Measurements from ENCODE around the gene KLF11. TPM values are rescaled to one million over a fixed set of nuclear protein-coding genes. Genes with fewer than 3 reads are reported as not detected.

Gene KLF11
- total and polyA plus RNA-seq, 2 experiments from 2014 or later = 4.8 to 6.6 TPM

DNA sequence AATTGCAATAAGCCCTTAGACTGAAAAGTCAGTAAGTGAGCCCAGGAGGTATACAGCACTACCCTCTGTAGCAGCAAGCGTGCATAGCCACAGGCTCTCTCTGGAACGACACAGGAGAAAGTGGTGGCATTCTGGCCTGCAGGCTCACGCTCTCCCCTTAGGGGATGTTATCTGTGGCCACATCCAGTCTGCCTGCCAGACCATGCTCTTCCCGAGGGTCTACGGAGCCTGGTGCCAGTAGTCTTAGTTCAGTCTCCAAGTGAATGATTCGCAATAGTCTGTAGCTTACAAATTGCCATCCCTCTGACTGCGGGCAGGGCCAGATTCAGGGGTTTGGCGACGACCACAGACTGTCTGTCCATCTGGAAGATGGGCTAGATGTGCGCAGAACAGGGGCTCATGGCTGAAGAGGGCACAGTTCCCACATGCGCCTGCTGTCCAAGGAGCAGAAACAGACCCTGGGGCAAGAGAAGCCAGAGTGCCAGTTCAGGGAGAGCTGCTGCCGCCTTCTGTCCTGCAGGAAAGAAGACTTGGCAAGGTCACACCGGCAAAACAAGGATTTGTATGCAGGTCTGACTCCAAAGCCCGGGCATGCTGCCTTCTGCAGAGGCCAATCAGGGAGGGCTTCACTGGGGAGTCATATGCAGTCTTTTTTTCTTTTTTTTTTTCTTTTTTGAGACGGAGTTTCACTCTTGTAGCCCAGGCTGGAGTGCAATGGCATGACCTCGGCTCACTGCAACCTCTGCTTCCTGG, 3.5 kb upstream of the KLF11 start:
- Histone ChIP-seq H3K4me3 (no peak overlapping the region), H3K27ac (no peak overlapping the region), H3K79me2 (ENCODE audit: insufficient read depth) (no peaks in the 10 kb centered on the region), H3K4me2 (ENCODE audit: unreplicated experiment) (peak overlapping the region; percentile 23), H3K36me3 (ENCODE audit: low read depth) (no peaks in the 10 kb centered on the region), H4K20me1 (ENCODE audit: insufficient read depth) (no peaks in the 10 kb centered on the region), H3F3A (ENCODE audit: insufficient read depth) (peaks cover 12% of the 10 kb centered on the region; the same call in 1 of the 2 replicates), H3K4me1 (ENCODE audit: insufficient read depth) (peaks cover 21% of the 10 kb centered on the region), H3K9me3 (ENCODE audit: low read depth) (no peaks in the 10 kb centered on the region), H3K27me3 (replicated peaks; ENCODE audit: insufficient read depth) (no peaks in the 10 kb centered on the region), H2AFZ (peak overlapping the region; percentile 19; the same call in 1 of the 2 replicates), H3K9ac (no peak overlapping the region), H3K9me2 (ENCODE audit: insufficient read depth) (no peaks in the 10 kb centered on the region)
- no peak for TF ChIP-seq EZH2phosphoT487 (IDR thresholded peaks at IDR 0.05; ENCODE audit: insufficient read depth, low read depth)
- no peak for TF ChIP-seq EZH2 (IDR thresholded peaks at IDR 0.05; ENCODE audit: insufficient read depth, poor library complexity, severe bottlenecking)
- WGBS, 2 experiments (ENCODE audit: low coverage in 1 of 2, low lambda C conversion rate in 2 of 2, missing lambda C conversion rate in 2 of 2) = 30 to 31% methylated on average over 13 to 16 of the region's 16 CpGs
- in situ Hi-C loops (cut with MboI) = no loop called here
- DNase-seq = peak; percentile 89

DNA sequence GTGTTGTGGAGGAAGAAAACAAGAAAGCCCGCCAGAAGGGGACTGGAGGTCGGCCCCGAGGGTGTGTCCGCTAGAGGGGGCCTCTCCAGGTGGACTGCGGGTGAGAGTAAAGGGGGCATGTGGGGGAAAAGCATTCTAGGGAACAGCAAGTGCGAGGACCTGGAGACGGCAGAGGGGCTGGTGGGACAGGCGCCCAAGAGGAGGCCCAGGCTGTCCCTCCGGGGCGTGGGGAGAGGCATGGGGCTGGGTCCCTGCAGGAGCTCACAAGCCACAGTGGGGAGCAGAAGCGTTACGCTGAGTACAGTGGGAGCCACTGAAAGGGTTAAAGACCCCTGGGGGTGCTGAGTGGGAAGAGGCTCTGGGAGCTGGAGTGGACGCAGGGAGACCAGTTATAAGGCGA, 1.6 kb upstream of the KLF11 start:
- peaks cover 9% of the 10 kb centered on the region for H3K4me1 ChIP-seq (ENCODE audit: insufficient read depth)
- no peaks in the 10 kb centered on the region for H3K9me2 ChIP-seq (ENCODE audit: insufficient read depth)
- in situ Hi-C loops (cut with MboI) = no loop called here
- H3K27me3 ChIP-seq (replicated peaks; ENCODE audit: insufficient read depth) = no peaks in the 10 kb centered on the region
- no peaks in the 10 kb centered on the region for H3K79me2 ChIP-seq (ENCODE audit: insufficient read depth)
- no peak overlapping the region for H2AFZ ChIP-seq
- H4K20me1 ChIP-seq (ENCODE audit: insufficient read depth) = no peaks in the 10 kb centered on the region
- no peak overlapping the region for H3K4me3 ChIP-seq
- WGBS, 2 experiments (ENCODE audit: low coverage in 1 of 2, low lambda C conversion rate in 2 of 2, missing lambda C conversion rate in 2 of 2) = 78 to 79% methylated on average over 13 to 14 of the region's 14 CpGs
- no peak overlapping the region for H3K9ac ChIP-seq
- no peaks in the 10 kb centered on the region for H3K9me3 ChIP-seq (ENCODE audit: low read depth)
- H3K4me2 ChIP-seq (ENCODE audit: unreplicated experiment) = no peak overlapping the region
- TF ChIP-seq EZH2 (IDR thresholded peaks at IDR 0.05; ENCODE audit: insufficient read depth, poor library complexity, severe bottlenecking) = no peak
- no peak for TF ChIP-seq EZH2phosphoT487 (IDR thresholded peaks at IDR 0.05; ENCODE audit: insufficient read depth, low read depth)
- H3F3A ChIP-seq (ENCODE audit: insufficient read depth) = peaks cover 15% of the 10 kb centered on the region; the same call in 1 of the 2 replicates
- no peak overlapping the region for H3K27ac ChIP-seq
- no peak for DNase-seq
- no peaks in the 10 kb centered on the region for H3K36me3 ChIP-seq (ENCODE audit: low read depth)

DNA sequence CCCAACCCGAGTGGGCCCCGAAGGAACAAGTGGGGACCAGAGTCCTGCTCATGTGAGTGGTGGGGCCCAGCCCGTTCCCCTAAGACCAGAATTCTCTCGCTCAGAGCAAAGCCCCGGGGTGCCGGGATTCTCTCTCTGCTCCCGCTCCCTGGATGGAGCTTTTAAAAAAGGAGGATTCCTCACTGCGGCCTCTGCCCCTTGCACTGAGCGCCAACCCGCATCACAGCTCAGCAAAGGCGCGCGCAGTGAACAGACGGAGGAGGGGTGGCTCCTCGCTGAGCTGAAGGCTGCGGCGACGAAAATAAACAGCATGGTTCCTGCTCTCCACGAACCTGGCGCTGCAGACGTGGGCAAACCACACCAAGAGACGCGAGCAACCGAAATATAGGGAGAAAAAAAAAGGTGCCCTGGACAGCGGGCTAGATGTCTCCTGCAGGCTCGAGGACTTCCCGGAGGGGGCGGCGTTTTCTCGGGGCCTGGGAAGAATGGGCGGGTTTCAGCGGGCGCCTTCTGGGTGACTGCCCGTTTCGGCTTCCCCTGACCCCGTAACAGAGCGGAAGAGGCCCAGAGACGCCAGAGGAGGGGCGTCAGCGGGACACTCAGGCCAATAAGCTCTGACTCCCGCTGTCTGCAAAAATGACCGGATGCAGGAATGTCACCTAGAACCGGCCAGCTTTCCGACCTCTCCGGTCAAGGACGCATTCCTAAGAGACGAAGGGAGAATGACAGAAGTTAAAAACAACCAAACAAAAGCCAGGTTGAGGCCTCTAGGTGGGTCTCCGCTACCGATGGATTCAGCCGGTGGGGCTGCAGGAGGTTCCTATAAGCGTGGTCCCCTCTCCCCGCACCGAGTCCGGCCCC, 819 bp upstream of the KLF11 start:
- Histone ChIP-seq H3K9ac (peak overlapping the region; percentile 82), H3K36me3 (ENCODE audit: low read depth) (no peaks in the 10 kb centered on the region), H3K4me3 (peak overlapping the region; percentile 74), H2AFZ (peak overlapping the region; percentile 77), H3K9me3 (ENCODE audit: low read depth) (no peaks in the 10 kb centered on the region), H3K4me2 (ENCODE audit: unreplicated experiment) (peak overlapping the region; percentile 92), H3K27me3 (replicated peaks; ENCODE audit: insufficient read depth) (no peaks in the 10 kb centered on the region), H3K4me1 (ENCODE audit: insufficient read depth) (peaks cover 6% of the 10 kb centered on the region; the same call in 1 of the 2 replicates), H3K27ac (peak overlapping the region; percentile 75), H4K20me1 (ENCODE audit: insufficient read depth) (no peaks in the 10 kb centered on the region), H3K79me2 (ENCODE audit: insufficient read depth) (no peaks in the 10 kb centered on the region), H3F3A (ENCODE audit: insufficient read depth) (peaks cover 15% of the 10 kb centered on the region; the same call in 1 of the 2 replicates), H3K9me2 (ENCODE audit: insufficient read depth) (no peaks in the 10 kb centered on the region)
- TF ChIP-seq EZH2phosphoT487 (IDR thresholded peaks at IDR 0.05; ENCODE audit: insufficient read depth, low read depth) (no peak), EZH2 (IDR thresholded peaks at IDR 0.05; ENCODE audit: insufficient read depth, poor library complexity, severe bottlenecking) (no peak)
- in situ Hi-C loops (cut with MboI) = no loop called here
- 5 to 8% methylated on average over 48 to 54 of the region's 54 CpGs for WGBS, 2 experiments (ENCODE audit: low coverage in 1 of 2, low lambda C conversion rate in 2 of 2, missing lambda C conversion rate in 2 of 2)
- DNase-seq = peak; percentile 89

DNA sequence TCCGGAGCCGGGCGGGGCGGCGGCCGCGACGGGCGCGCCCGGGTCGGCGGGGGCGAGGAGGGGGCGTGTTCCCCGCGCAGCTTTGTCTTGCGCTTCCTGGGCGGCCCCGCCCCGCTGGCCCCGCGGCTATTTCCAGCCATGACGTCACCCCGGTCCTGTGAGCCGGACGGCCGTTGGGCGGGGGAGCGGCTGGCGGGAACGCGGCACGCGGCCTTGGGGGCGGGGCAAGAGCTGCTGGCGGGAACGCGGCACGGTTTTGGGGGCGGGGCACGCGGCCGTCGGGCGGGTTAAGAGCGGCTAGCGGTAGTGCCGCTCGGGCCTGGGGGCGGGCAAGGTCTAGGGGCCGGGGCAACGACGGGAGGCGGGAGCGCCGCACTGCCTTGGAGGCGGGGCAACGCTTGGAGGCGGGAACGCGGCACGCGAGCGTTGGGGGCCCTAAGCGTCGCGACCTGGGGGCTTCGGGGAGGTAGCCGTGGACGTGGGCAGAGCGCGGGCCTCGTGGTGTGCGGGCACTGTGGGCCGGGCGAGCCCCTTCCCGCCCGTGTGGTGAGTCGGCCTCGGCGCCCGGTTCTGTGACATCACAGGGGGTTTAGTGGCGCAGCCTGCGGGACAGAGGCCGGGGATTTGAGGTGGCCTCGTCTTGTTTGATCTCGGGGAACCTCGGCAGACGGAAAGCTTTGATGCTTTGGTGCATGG, 704 bp downstream of the KLF11 start:
- no peaks in the 10 kb centered on the region for H3K9me2 ChIP-seq (ENCODE audit: insufficient read depth)
- DNase-seq = peak; percentile 96
- peak overlapping the region; percentile 75 for H3K4me3 ChIP-seq
- peaks cover 3% of the 10 kb centered on the region for H3K79me2 ChIP-seq (ENCODE audit: insufficient read depth)
- peak overlapping the region; percentile 62 for H2AFZ ChIP-seq
- in situ Hi-C loops (cut with MboI) = no loop called here
- no peaks in the 10 kb centered on the region for H3K27me3 ChIP-seq (replicated peaks; ENCODE audit: insufficient read depth)
- 4 to 10% methylated on average over 14 to 53 of the region's 90 CpGs for WGBS, 2 experiments (ENCODE audit: low coverage in 1 of 2, low lambda C conversion rate in 2 of 2, missing lambda C conversion rate in 2 of 2)
- H4K20me1 ChIP-seq (ENCODE audit: insufficient read depth) = no peaks in the 10 kb centered on the region
- peak overlapping the region; percentile 51 for H3K4me2 ChIP-seq (ENCODE audit: unreplicated experiment)
- peaks cover 15% of the 10 kb centered on the region; the same call in 1 of the 2 replicates for H3F3A ChIP-seq (ENCODE audit: insufficient read depth)
- 0 out of 2 replicates have a peak, but pooled peaks cover 3% of the 10 kb centered on the region for H3K4me1 ChIP-seq (ENCODE audit: insufficient read depth)
- no peaks in the 10 kb centered on the region for H3K9me3 ChIP-seq (ENCODE audit: low read depth)
- TF ChIP-seq EZH2phosphoT487 (IDR thresholded peaks at IDR 0.05; ENCODE audit: insufficient read depth, low read depth) (no peak), EZH2 (IDR thresholded peaks at IDR 0.05; ENCODE audit: insufficient read depth, poor library complexity, severe bottlenecking) (no peak)
- peaks cover 2% of the 10 kb centered on the region; the same call in 1 of the 2 replicates for H3K36me3 ChIP-seq (ENCODE audit: low read depth)
- H3K9ac ChIP-seq = peak overlapping the region; percentile 93
- peak overlapping the region; percentile 65 for H3K27ac ChIP-seq

Data from GM23248 (cell line).